GM18951 (cell line): ENCODE data around the gene DOCK11.

Experiments
- POLR2A ChIP-seq: IDR thresholded peaks from 4 replicates; pipeline ENCODE4 v1.6.1; 2011; ENCODE audit warnings: mild to moderate bottlenecking; ENCODE audit not compliant: insufficient read length, insufficient read depth; ENCODE audit errors: extremely low read depth
- in situ Hi-C: fragments of 300-500 bp; cut with MboI; formaldehyde crosslinking; loops from one replicate; pipeline ENCODE4 v1.12.0; 2022; ENCODE audit warnings: low sequenced_read_pairs, mixed read lengths, inconsistent platforms; ENCODE audit not compliant: unreplicated experiment

DOCK11 gene

GRCh38 chrX:118623062-118623461 is 127.4 kb downstream of the DOCK11 start:
- in situ Hi-C loops = no loop called here

GRCh38 chrX:118626346-118626745 is 130.7 kb downstream of the DOCK11 start:
- no peak for TF ChIP-seq POLR2A
- in situ Hi-C loops = loop anchor here (25.0 kb wide), 1 partner anchor 186 kb away; the partner anchor contains the start of gene ZCCHC12

More at GRCh38 chrX:118623062-118623461, 127.4 kb downstream of the DOCK11 start:
- TF ChIP-seq POLR2A = no peak

- TF ChIP-seq POLR2A = no peak
- in situ Hi-C loops = loop anchor here (25.0 kb wide), 1 partner anchor 185 kb away; the partner anchor contains the start of gene ZCCHC12
These were observed 131.6 kb downstream of the DOCK11 start for GRCh38 chrX:118627084-118627758.

GRCh38 chrX:118630848-118631247 is 135.2 kb downstream of the DOCK11 start:
- TF ChIP-seq POLR2A = no peak
- in situ Hi-C loops = loop anchor here (25.0 kb wide), 1 partner anchor 181 kb away; the partner anchor contains the start of gene ZCCHC12

GRCh38 chrX:118631586-118631985 is 136.0 kb downstream of the DOCK11 start:
- in situ Hi-C loops = loop anchor here (25.0 kb wide), 1 partner anchor 181 kb away; the partner anchor contains the start of gene ZCCHC12
- no peak for TF ChIP-seq POLR2A

GRCh38 chrX:118632862-118633261 is 137.2 kb downstream of the DOCK11 start:
- no peak for TF ChIP-seq POLR2A
- in situ Hi-C loops = loop anchor here (25.0 kb wide), 1 partner anchor 179 kb away; the partner anchor contains the start of gene ZCCHC12

- no peak for TF ChIP-seq POLR2A
- in situ Hi-C loops = loop anchor here (25.0 kb wide), 1 partner anchor 179 kb away; the partner anchor contains the start of gene ZCCHC12
These were observed 137.9 kb downstream of the DOCK11 start for GRCh38 chrX:118633530-118633929.

GRCh38 chrX:118634336-118634735 is 138.7 kb downstream of the DOCK11 start:
- TF ChIP-seq POLR2A = no peak
- in situ Hi-C loops = loop anchor here (25.0 kb wide), 1 partner anchor 178 kb away; the partner anchor contains the start of gene ZCCHC12

- in situ Hi-C loops = loop anchor here (25.0 kb wide), 1 partner anchor 174 kb away; the partner anchor contains the start of gene ZCCHC12
- TF ChIP-seq POLR2A = no peak
These were observed 142.4 kb downstream of the DOCK11 start for GRCh38 chrX:118637997-118638396.

GRCh38 chrX:118644378-118644777 is 148.8 kb downstream of the DOCK11 start:
- in situ Hi-C loops = loop anchor here (25.0 kb wide), 1 partner anchor 168 kb away; the partner anchor contains the start of gene ZCCHC12

GRCh38 chrX:118652717-118653116 is 157.1 kb downstream of the DOCK11 start:
- no peak for TF ChIP-seq POLR2A
- in situ Hi-C loops = no loop called here

More at GRCh38 chrX:118644378-118644777, 148.8 kb downstream of the DOCK11 start:
- no peak for TF ChIP-seq POLR2A

GRCh38 chrX:118654331-118654730 is 158.7 kb downstream of the DOCK11 start:
- in situ Hi-C loops = no loop called here
- TF ChIP-seq POLR2A = no peak

- no peak for TF ChIP-seq POLR2A
- in situ Hi-C loops = no loop called here
These were observed 160.1 kb downstream of the DOCK11 start for GRCh38 chrX:118655561-118656246.

GRCh38 chrX:118657413-118657812 is 161.8 kb downstream of the DOCK11 start:
- in situ Hi-C loops = no loop called here
- no peak for TF ChIP-seq POLR2A

- in situ Hi-C loops = no loop called here
- no peak for TF ChIP-seq POLR2A
These were observed 164.5 kb downstream of the DOCK11 start for GRCh38 chrX:118660085-118660484.
